H1 (cell line): ENCODE data around the gene JADE3. TPM values are rescaled to one million over a fixed set of nuclear protein-coding genes. Genes with fewer than 3 reads are reported as not detected.

Experiments
- CTCF ChIA-PET: fragments of 300-600 bp; sonication (Branson Sonifier 250); formaldehyde crosslinking; loops from one replicate; lab custom pipeline; 2021; ENCODE audit not compliant: partially characterized antibody; lab: Charles Lee
- POLR2A ChIA-PET: fragments of 300-600 bp; sonication (Branson Sonifier 250); formaldehyde crosslinking; loops from one replicate; lab custom pipeline; 2021; ENCODE audit warnings: inconsistent platforms; ENCODE audit not compliant: partially characterized antibody; lab: Charles Lee
- DNase-seq, 2 experiments: peaks; one replicate each; pipeline versions ENCODE4 v3.0.0 to v3.0.0-alpha.2; 2010 to 2022; ENCODE audit warnings: low spot score in 2 of 2, low read depth in 1 of 2, mixed read lengths in 1 of 2
- FAIRE-seq: peaks from 2 replicates; lab custom pipeline; 2011; peaks lifted over from hg19 to GRCh38; lab: Jason Lieb, UNC
- H2AFZ ChIP-seq: 2 replicates; pipeline ENCODE4 v1.8.1; 2012; ENCODE audit warnings: low read length, inconsistent platforms
- H2AK5ac ChIP-seq: 2 replicates; pipeline ENCODE4 v1.6.1; 2013; ENCODE audit warnings: low read depth, low read length
- H2BK120ac ChIP-seq: replicated peaks from 2 replicates; pipeline ENCODE3; 2013; ENCODE audit warnings: low read depth, low read length, inconsistent platforms
- H2BK12ac ChIP-seq: 2 replicates; pipeline ENCODE4 v1.6.1; 2013; ENCODE audit warnings: low read depth, low read length
- H2BK15ac ChIP-seq: 2 replicates; pipeline ENCODE4 v1.6.1; 2013; ENCODE audit warnings: low read length
- H2BK20ac ChIP-seq: 2 replicates; pipeline ENCODE4 v1.6.1; 2013; ENCODE audit warnings: low read length
- H2BK5ac ChIP-seq: 2 replicates; pipeline ENCODE4 v1.6.1; 2013; ENCODE audit warnings: low read depth, low read length
- H3K14ac ChIP-seq: 2 replicates; pipeline ENCODE4 v1.6.1; 2013; ENCODE audit warnings: inconsistent platforms; ENCODE audit not compliant: insufficient read length
- H3K18ac ChIP-seq: 2 replicates; pipeline ENCODE4 v1.6.1; 2013; ENCODE audit warnings: low read length; ENCODE audit errors: extremely low read depth
- H3K23ac ChIP-seq: 2 replicates; pipeline ENCODE4 v1.6.1; 2013; ENCODE audit warnings: inconsistent platforms; ENCODE audit not compliant: insufficient read length
- H3K23me2 ChIP-seq: 2 replicates; pipeline ENCODE4 v1.6.1; 2013; ENCODE audit warnings: low read depth, low read length
- H3K27ac ChIP-seq: 2 replicates; pipeline ENCODE4 v1.6.1; 2011; ENCODE audit warnings: low read depth, low read length, inconsistent platforms
- H3K27me3 ChIP-seq, 4 experiments: replicated peaks in 1 of 4; 1 replicate in 1 of 4; 2 replicates in 3 of 4; pipeline versions ENCODE4 v1.6.1 to v1.8.1; 2011 to 2013; ENCODE audit warnings: low read length in 3 of 4, mild to moderate bottlenecking in 3 of 4, inconsistent platforms in 2 of 4, mixed read lengths in 2 of 4, moderate library complexity in 1 of 4; ENCODE audit not compliant: control insufficient read depth in 3 of 4, insufficient read depth in 3 of 4; ENCODE audit errors: extremely low read depth in 1 of 4
- H3K36me3 ChIP-seq, 4 experiments: 2 replicates each; pipeline versions ENCODE4 v1.6.1 to v1.8.1; 2011 to 2013; ENCODE audit warnings: mild to moderate bottlenecking in 4 of 4, low read length in 3 of 4, moderate library complexity in 2 of 4, control low read depth in 1 of 4, inconsistent platforms in 1 of 4; ENCODE audit not compliant: insufficient read depth in 4 of 4, control insufficient read depth in 2 of 4
- H3K4ac ChIP-seq: replicated peaks from 2 replicates; pipeline ENCODE3; 2013; ENCODE audit warnings: low read length, low read depth, mixed read lengths, inconsistent platforms; ENCODE audit not compliant: insufficient read length
- H3K4me1 ChIP-seq, 4 experiments: replicated peaks in 1 of 4; 1 replicate in 1 of 4; 2 replicates in 3 of 4; pipeline versions ENCODE4 v1.6.1 to v1.8.1; 2011 to 2013; ENCODE audit warnings: low read length in 3 of 4, inconsistent platforms in 2 of 4, mixed read lengths in 1 of 4; ENCODE audit not compliant: insufficient read depth in 4 of 4, control insufficient read depth in 3 of 4
- H3K4me2 ChIP-seq, 2 experiments: 2 replicates each; pipeline versions ENCODE4 v1.6.1 to v1.8.1; 2011 to 2013; ENCODE audit warnings: low read depth in 2 of 2, low read length in 2 of 2, control low read depth in 1 of 2, inconsistent platforms in 1 of 2, mild to moderate bottlenecking in 1 of 2; ENCODE audit not compliant: insufficient read depth in 1 of 2
- H3K4me3 ChIP-seq, 4 experiments: fragments of 200-600, 300-600 bp in 1 of 4; sonication (generic), shearing (Covaris generic), sonication (Bioruptor Twin) in 1 of 4; 2 replicates each; pipeline versions ENCODE4 v1.5.1 to v1.8.1; 2011 to 2016; ENCODE audit warnings: low read length in 4 of 4, low read depth in 3 of 4, control low read depth in 2 of 4, inconsistent platforms in 2 of 4, mild to moderate bottlenecking in 2 of 4, mixed read lengths in 1 of 4, moderate library complexity in 1 of 4; ENCODE audit not compliant: insufficient read depth in 2 of 4; ENCODE audit errors: extremely low read depth in 1 of 4
- H3K56ac ChIP-seq: replicated peaks from 2 replicates; pipeline ENCODE3; 2013; ENCODE audit warnings: low read depth, mild to moderate bottlenecking, mixed read lengths, low read length, inconsistent platforms; ENCODE audit not compliant: insufficient read length
- H3K79me1 ChIP-seq: 2 replicates; pipeline ENCODE4 v1.6.1; 2013; ENCODE audit warnings: low read depth, low read length, control low read depth
- H3K79me2 ChIP-seq, 2 experiments: 2 replicates each; pipeline versions ENCODE4 v1.6.1 to v1.8.1; 2012 to 2013; ENCODE audit warnings: low read length in 2 of 2, mild to moderate bottlenecking in 2 of 2, inconsistent platforms in 1 of 2; ENCODE audit not compliant: insufficient read depth in 2 of 2, control insufficient read depth in 1 of 2
- H3K9ac ChIP-seq, 4 experiments: replicated peaks in 1 of 4; 1 replicate in 1 of 4; 2 replicates in 3 of 4; pipeline versions ENCODE4 v1.6.1 to v1.8.1; 2011 to 2013; ENCODE audit warnings: low read depth in 3 of 4, low read length in 3 of 4, control low read depth in 2 of 4, mild to moderate bottlenecking in 2 of 4, moderate library complexity in 2 of 4, inconsistent platforms in 1 of 4; ENCODE audit errors: extremely low read depth in 1 of 4
- H3K9me3 ChIP-seq, 2 experiments: 2 replicates each; pipeline versions ENCODE4 v1.6.1 to v1.8.1; 2012 to 2013; ENCODE audit warnings: mild to moderate bottlenecking in 2 of 2, moderate library complexity in 2 of 2, control low read depth in 1 of 2, inconsistent platforms in 1 of 2, low read depth in 1 of 2, low read length in 1 of 2, mixed read lengths in 1 of 2; ENCODE audit not compliant: insufficient read depth in 2 of 2
- H4K20me1 ChIP-seq, 2 experiments: replicated peaks in 1 of 2; 2 replicates each; pipeline versions ENCODE3 to v1.8.1; 2011 to 2013; ENCODE audit warnings: inconsistent platforms in 2 of 2, low read length in 2 of 2, mild to moderate bottlenecking in 1 of 2; ENCODE audit not compliant: insufficient read depth in 2 of 2, control insufficient read depth in 1 of 2
- H4K5ac ChIP-seq: 2 replicates; pipeline ENCODE4 v1.6.1; 2013; ENCODE audit warnings: low read length, low read depth, mixed read lengths, inconsistent platforms; ENCODE audit not compliant: insufficient read length
- H4K8ac ChIP-seq: 2 replicates; pipeline ENCODE4 v1.8.0; 2013; ENCODE audit warnings: mild to moderate bottlenecking, moderate library complexity, low read length, inconsistent platforms; ENCODE audit not compliant: insufficient read depth; ENCODE audit errors: extremely low read depth
- H4K91ac ChIP-seq: replicated peaks from 2 replicates; pipeline ENCODE3; 2013; ENCODE audit warnings: low read length, mixed read lengths, inconsistent platforms; ENCODE audit not compliant: insufficient read length
- ATF2 ChIP-seq: IDR thresholded peaks from 2 replicates; pipeline ENCODE4 v1.6.1; 2012; ENCODE audit warnings: low read length, inconsistent platforms
- CEBPB ChIP-seq: IDR thresholded peaks from 2 replicates; pipeline ENCODE4 v1.6.1; 2012; ENCODE audit warnings: low read depth, low read length
- HDAC6 ChIP-seq: IDR thresholded peaks from one replicate; pipeline ENCODE4 v1.7.1; 2012; ENCODE audit warnings: low read depth, mild to moderate bottlenecking, inconsistent platforms, low read length, moderate library complexity
- MAX ChIP-seq: IDR thresholded peaks from 2 replicates; pipeline ENCODE4 v1.6.1; 2012; ENCODE audit warnings: inconsistent platforms
- NRF1 ChIP-seq: IDR thresholded peaks from 2 replicates; pipeline ENCODE4 v1.6.1; 2011; ENCODE audit warnings: mild to moderate bottlenecking, low read depth, low read length, improper control_type of control experiment
- POLR2AphosphoS5 ChIP-seq: IDR thresholded peaks from 2 replicates; pipeline ENCODE4 v1.6.1; 2011; ENCODE audit warnings: low read depth, low read length
- RAD21 ChIP-seq, 2 experiments: IDR thresholded peaks in 1 of 2; conservative IDR thresholded peaks in 1 of 2; 2 replicates each; pipeline ENCODE4 v1.6.1; 2011; ENCODE audit warnings: low read depth in 2 of 2, low read length in 2 of 2, improper control_type of control experiment in 1 of 2, inconsistent platforms in 1 of 2, mild to moderate bottlenecking in 1 of 2, moderate library complexity in 1 of 2
- SAP30 ChIP-seq: fragments of 300-600 bp; sonication (generic); IDR thresholded peaks from 2 replicates; pipeline ENCODE4 v1.7.1; 2012; ENCODE audit warnings: low read length, moderate library complexity, mild to moderate bottlenecking, inconsistent platforms; ENCODE audit not compliant: insufficient read depth, insufficient replicate concordance
- whole genome bisulfite sequencing, 2 experiments: shearing (Covaris generic) in 1 of 2; methylation state at CpG; one replicate each; pipeline versions ENCODE4 v1.1.6 to v1.1.7; 2013 to 2015; ENCODE audit warnings: low lambda C conversion rate in 2 of 2, mixed read lengths in 2 of 2, inconsistent platforms in 1 of 2, low coverage in 1 of 2, missing lambda C conversion rate in 1 of 2; ENCODE audit not compliant: insufficient replicate concordance in 2 of 2, insufficient coverage in 1 of 2, insufficient read length in 1 of 2; ENCODE audit errors: extremely low coverage in 1 of 2, missing lambda C conversion rate in 1 of 2; 5-methylcytosine and 5-hydroxymethylcytosine counted together
- polyA plus RNA-seq, 7 experiments: library from polyadenylated mRNA; depleted of rRNA in 3 of 7; stranded (reverse) in 5 of 7; unstranded in 2 of 7; fragments of >200 nt in 5 of 7; fragments of 200-250 nt in 2 of 7; gene quantifications; 1 replicate in 5 of 7; 2 replicates in 1 of 7; 4 replicates in 1 of 7; pipeline versions ENCODE4 v1.2.1 to v1.2.3, GENCODE V29; 2011 to 2013; ENCODE audit warnings: missing spikeins in 2 of 7, mixed read lengths in 2 of 7
- total RNA-seq: library from RNA; stranded (reverse); fragmentation: NEBNext Ultra II Directional; extraction: Animal tissue kit (Norgen Biotek cat#: 25700); gene quantifications from 2 replicates; pipeline ENCODE4 v1.2.1, GENCODE V29; 2021

The JADE3 gene
- total and polyA plus RNA-seq, 2 of the 8 experiments (the other 6 are each of a cell fraction or from before 2014, with no cell fraction given), result 6.9 to 21.5 TPM

GRCh38 chrX:47093248-47093647 is 181.0 kb downstream of the JADE3 start:
- no peak overlapping the region for H4K5ac ChIP-seq
- H2AFZ ChIP-seq, result no peak overlapping the region
- H3K23ac ChIP-seq, result no peak overlapping the region
- no peak overlapping the region for H3K56ac ChIP-seq
- H3K27me3 ChIP-seq, result no peaks in the 10 kb centered on the region
- H4K91ac ChIP-seq, result no peak overlapping the region
- POLR2A ChIA-PET, result interaction anchor here (1.1 kb wide), 1 partner anchor 34 kb away, joined by 3 read pairs; no protein-coding TSS in a partner anchor
- no peaks in the 10 kb centered on the region for H3K79me1 ChIP-seq
- no peak overlapping the region for H3K4me3 ChIP-seq
- FAIRE-seq, result peak; percentile 19
- no peak overlapping the region for H3K18ac ChIP-seq
- no peaks in the 10 kb centered on the region for H3K4me1 ChIP-seq
- no peak overlapping the region for H3K14ac ChIP-seq
- H3K4me2 ChIP-seq, result no peak overlapping the region
- H3K27ac ChIP-seq, result no peak overlapping the region
- H3K9me3 ChIP-seq, result no peaks in the 10 kb centered on the region
- H4K8ac ChIP-seq, result no peak overlapping the region
- no peak for DNase-seq
- no peak overlapping the region for H2AK5ac ChIP-seq
- no peak overlapping the region for H3K4ac ChIP-seq
- CTCF ChIA-PET, result interaction anchor here (0.6 to 1.7 kb wide), 8 partner anchors 24 to 413 kb away, joined by 3 to 5 read pairs (median 3); partner anchors contain the start of gene JADE3
- H2BK12ac ChIP-seq, result no peak overlapping the region
- H2BK5ac ChIP-seq, result no peak overlapping the region
- no peak overlapping the region for H2BK20ac ChIP-seq
- H3K36me3 ChIP-seq, result no peaks in the 10 kb centered on the region
- H3K79me2 ChIP-seq, result no peaks in the 10 kb centered on the region
- H4K20me1 ChIP-seq, result no peaks in the 10 kb centered on the region
- no peak overlapping the region for H2BK120ac ChIP-seq
- no peaks in the 10 kb centered on the region for H3K23me2 ChIP-seq
- H3K9ac ChIP-seq, result no peak overlapping the region
- no peak for TF ChIP-seq POLR2AphosphoS5
- TF ChIP-seq HDAC6, result no peak
- TF ChIP-seq RAD21 (IDR thresholded peaks at IDR 0.05 in 1 of 2, conservative IDR thresholded peaks at IDR 0.05 in 1 of 2; ENCODE audit: low read depth in 2 of 2, low read length in 2 of 2), result peak; percentile 45 to 53; a peak in 3 of 4 replicates
- TF ChIP-seq ATF2, result no peak
- no peak for TF ChIP-seq SAP30
- no peak for TF ChIP-seq CEBPB
- TF ChIP-seq NRF1, result no peak
- no peak for TF ChIP-seq MAX
- no peak overlapping the region for H2BK15ac ChIP-seq
- WGBS, 2 experiments, result 76% methylated on average over 1 of the region's 1 CpG; no CpG with 5 or more reads in 1 of the 2 experiments
